ENCODE data around the gene CARS2. TPM values are rescaled to one million over a fixed set of nuclear protein-coding genes. Genes with fewer than 3 reads are reported as not detected.

The CARS2 gene
- total and polyA plus RNA-seq, 2 of the 8 experiments (the other 6 are each of a cell fraction or from before 2014, with no cell fraction given) = 47.7 to 55.9 TPM

- TF ChIP-seq ATF2 (IDR thresholded peaks at IDR 0.05; ENCODE audit: low read length) (no peak), RXRA (IDR thresholded peaks at IDR 0.05; ENCODE audit: insufficient read depth, low read depth, low read length) (no peak), HDAC6 (IDR thresholded peaks at IDR 0.05; ENCODE audit: low read depth, low read length) (no peak), PHF8 (conservative IDR thresholded peaks at IDR 0.05; ENCODE audit: low read depth, low read length) (no peak), SIX5 (IDR thresholded peaks at IDR 0.05; ENCODE audit: low read depth, low read length) (no peak)
- TF ChIP-seq, protein P1, sequence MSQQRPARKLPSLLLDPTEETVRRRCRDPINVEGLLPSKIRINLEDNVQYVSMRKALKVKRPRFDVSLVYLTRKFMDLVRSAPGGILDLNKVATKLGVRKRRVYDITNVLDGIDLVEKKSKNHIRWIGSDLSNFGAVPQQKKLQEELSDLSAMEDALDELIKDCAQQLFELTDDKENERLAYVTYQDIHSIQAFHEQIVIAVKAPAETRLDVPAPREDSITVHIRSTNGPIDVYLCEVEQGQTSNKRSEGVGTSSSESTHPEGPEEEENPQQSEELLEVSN (IDR thresholded peaks at IDR 0.05) = no peak
Measured at GRCh38 chr13:110702591-110703526, 3.1 kb downstream of the CARS2 start (continued).

Measured in H1 (cell line).